Effector memory CD8-positive, alpha-beta T cell (primary cell): ENCODE results near the gene KCTD16.

ENCODE experiments used
- ATAC-seq: fragments of 150-1000 bp; cut with Tn5 transposase; replicated peaks from 2 replicates; pipeline ENCODE4 v1.10.0; 2021; ENCODE audit warnings: mild to moderate bottlenecking, moderate library complexity
- DNase-seq, 3 experiments: peaks; one replicate each; pipeline ENCODE4 v3.0.0; 2021
- H3K27ac Mint-ChIP-seq, 2 donors: one replicate each; pipeline ENCODE4 v1.8.0; 2022; ENCODE audit warnings: mild to moderate bottlenecking in 2 of 2, mixed read lengths in 2 of 2, moderate library complexity in 2 of 2
- H3K27me3 Mint-ChIP-seq, 2 donors: one replicate each; pipeline ENCODE4 v1.8.0; 2022; ENCODE audit warnings: mixed read lengths in 2 of 2
- H3K36me3 Mint-ChIP-seq: one replicate; pipeline ENCODE4 v1.8.0; 2022; ENCODE audit warnings: mild to moderate bottlenecking, moderate library complexity, mixed read lengths; ENCODE audit not compliant: insufficient read depth
- H3K4me1 Mint-ChIP-seq, 2 donors: one replicate each; pipeline ENCODE4 v1.8.0; 2022; ENCODE audit warnings: low read depth in 2 of 2, mixed read lengths in 2 of 2
- H3K4me3 Mint-ChIP-seq, 2 donors: one replicate each; pipeline ENCODE4 v1.8.0; 2022; ENCODE audit warnings: mild to moderate bottlenecking in 2 of 2, mixed read lengths in 2 of 2, moderate library complexity in 2 of 2
- H3K9me3 Mint-ChIP-seq, 2 donors: one replicate each; pipeline ENCODE4 v1.8.0; 2022; ENCODE audit warnings: mixed read lengths in 2 of 2

Gene KCTD16

GRCh38 chr5:144403817-144404420 lies 233.2 kb downstream of the KCTD16 start:
- no peaks in the 10 kb centered on the region for H3K36me3 Mint-ChIP-seq
- ATAC-seq = no peak
- no peak overlapping the region for H3K27ac Mint-ChIP-seq
- H3K27me3 Mint-ChIP-seq = no peaks in the 10 kb centered on the region
- no peak overlapping the region for H3K4me3 Mint-ChIP-seq
- H3K4me1 Mint-ChIP-seq = no peaks in the 10 kb centered on the region
- peaks cover 0 to 5% of the 10 kb centered on the region in 2 donors for H3K9me3 Mint-ChIP-seq
- DNase-seq = no peak

GRCh38 chr5:144404672-144405071 lies 234.0 kb downstream of the KCTD16 start:
- DNase-seq (no peak), ATAC-seq (no peak)
- Mint-ChIP-seq H3K36me3 (no peaks in the 10 kb centered on the region), H3K27me3 (no peaks in the 10 kb centered on the region), H3K9me3 (peaks cover 3 to 5% of the 10 kb centered on the region in 2 donors), H3K4me3 (no peak overlapping the region), H3K4me1 (no peaks in the 10 kb centered on the region), H3K27ac (no peak overlapping the region)

- H3K4me1 Mint-ChIP-seq = no peaks in the 10 kb centered on the region
- ATAC-seq (no peak), DNase-seq (no peak)
- H3K27me3 Mint-ChIP-seq = no peaks in the 10 kb centered on the region
- H3K36me3 Mint-ChIP-seq = no peaks in the 10 kb centered on the region
- no peak overlapping the region for H3K4me3 Mint-ChIP-seq
- H3K27ac Mint-ChIP-seq = no peak overlapping the region
- H3K9me3 Mint-ChIP-seq = peaks cover 5 to 8% of the 10 kb centered on the region in 2 donors
Measured at GRCh38 chr5:144405991-144406390, 235.3 kb downstream of the KCTD16 start.

- Mint-ChIP-seq H3K36me3 (no peaks in the 10 kb centered on the region), H3K27me3 (no peaks in the 10 kb centered on the region), H3K27ac (no peak overlapping the region), H3K9me3 (peaks cover 5 to 8% of the 10 kb centered on the region in 2 donors), H3K4me1 (no peaks in the 10 kb centered on the region), H3K4me3 (no peak overlapping the region)
- DNase-seq = no peak
- no peak for ATAC-seq
Measured at GRCh38 chr5:144406442-144406841, 235.8 kb downstream of the KCTD16 start.

- ATAC-seq (no peak), DNase-seq (no peak)
- H3K27ac Mint-ChIP-seq = no peak overlapping the region
- peaks cover 5 to 17% of the 10 kb centered on the region in 2 donors for H3K9me3 Mint-ChIP-seq
- H3K36me3 Mint-ChIP-seq = no peaks in the 10 kb centered on the region
- no peaks in the 10 kb centered on the region for H3K4me1 Mint-ChIP-seq
- no peaks in the 10 kb centered on the region for H3K27me3 Mint-ChIP-seq
- no peak overlapping the region for H3K4me3 Mint-ChIP-seq
Measured at GRCh38 chr5:144414202-144415029, 243.7 kb downstream of the KCTD16 start.

GRCh38 chr5:144416196-144416595 lies 245.5 kb downstream of the KCTD16 start:
- Mint-ChIP-seq H3K36me3 (no peaks in the 10 kb centered on the region), H3K9me3 (peaks cover 5 to 16% of the 10 kb centered on the region in 2 donors), H3K27me3 (no peaks in the 10 kb centered on the region), H3K4me3 (no peak overlapping the region), H3K4me1 (no peaks in the 10 kb centered on the region), H3K27ac (no peak overlapping the region)
- no peak for DNase-seq
- ATAC-seq = no peak

GRCh38 chr5:144418719-144419118 lies 248.0 kb downstream of the KCTD16 start:
- no peak overlapping the region for H3K4me3 Mint-ChIP-seq
- H3K4me1 Mint-ChIP-seq = no peaks in the 10 kb centered on the region
- DNase-seq (no peak), ATAC-seq (no peak)
- H3K27me3 Mint-ChIP-seq = no peaks in the 10 kb centered on the region
- H3K9me3 Mint-ChIP-seq = peaks cover 2 to 7% of the 10 kb centered on the region in 2 donors
- H3K36me3 Mint-ChIP-seq = no peaks in the 10 kb centered on the region
- H3K27ac Mint-ChIP-seq = no peak overlapping the region

GRCh38 chr5:144421411-144421810 lies 250.7 kb downstream of the KCTD16 start:
- no peak overlapping the region for H3K27ac Mint-ChIP-seq
- no peaks in the 10 kb centered on the region for H3K36me3 Mint-ChIP-seq
- H3K4me1 Mint-ChIP-seq = no peaks in the 10 kb centered on the region
- H3K4me3 Mint-ChIP-seq = no peak overlapping the region
- ATAC-seq (no peak), DNase-seq (no peak)
- no peaks in the 10 kb centered on the region for H3K27me3 Mint-ChIP-seq
- peaks cover 2 to 7% of the 10 kb centered on the region in 2 donors for H3K9me3 Mint-ChIP-seq

GRCh38 chr5:144422018-144422727 lies 251.5 kb downstream of the KCTD16 start:
- Mint-ChIP-seq H3K27me3 (no peaks in the 10 kb centered on the region), H3K4me3 (no peak overlapping the region), H3K9me3 (peaks cover 2 to 7% of the 10 kb centered on the region in 2 donors), H3K4me1 (no peaks in the 10 kb centered on the region), H3K36me3 (no peaks in the 10 kb centered on the region), H3K27ac (no peak overlapping the region)
- DNase-seq (no peak), ATAC-seq (no peak)

GRCh38 chr5:144427866-144428265 lies 257.2 kb downstream of the KCTD16 start:
- H3K9me3 Mint-ChIP-seq = peaks cover 0 to 6% of the 10 kb centered on the region in 2 donors
- H3K4me1 Mint-ChIP-seq = no peaks in the 10 kb centered on the region
- H3K27ac Mint-ChIP-seq = no peak overlapping the region
- no peaks in the 10 kb centered on the region for H3K27me3 Mint-ChIP-seq
- no peak for ATAC-seq
- H3K36me3 Mint-ChIP-seq = no peaks in the 10 kb centered on the region
- H3K4me3 Mint-ChIP-seq = no peak overlapping the region
- DNase-seq = no peak

- Mint-ChIP-seq H3K27me3 (no peaks in the 10 kb centered on the region), H3K4me3 (no peak overlapping the region), H3K36me3 (no peaks in the 10 kb centered on the region), H3K9me3 (peaks cover 0 to 6% of the 10 kb centered on the region in 2 donors), H3K27ac (no peak overlapping the region), H3K4me1 (no peaks in the 10 kb centered on the region)
- DNase-seq (no peak), ATAC-seq (no peak)
Measured at GRCh38 chr5:144428326-144428725, 257.7 kb downstream of the KCTD16 start.

GRCh38 chr5:144429405-144429804 lies 258.7 kb downstream of the KCTD16 start:
- DNase-seq = no peak
- Mint-ChIP-seq H3K4me1 (no peaks in the 10 kb centered on the region), H3K27ac (no peak overlapping the region), H3K36me3 (no peaks in the 10 kb centered on the region), H3K27me3 (no peaks in the 10 kb centered on the region), H3K4me3 (no peak overlapping the region), H3K9me3 (peaks cover 0 to 6% of the 10 kb centered on the region in 2 donors)
- no peak for ATAC-seq

- ATAC-seq = no peak
- no peak overlapping the region for H3K4me3 Mint-ChIP-seq
Measured at GRCh38 chr5:144429905-144430304, 259.2 kb downstream of the KCTD16 start.

More at GRCh38 chr5:144429905-144430304, 259.2 kb downstream of the KCTD16 start:
- Mint-ChIP-seq H3K9me3 (peaks cover 0 to 5% of the 10 kb centered on the region in 2 donors), H3K27me3 (no peaks in the 10 kb centered on the region), H3K36me3 (no peaks in the 10 kb centered on the region), H3K4me1 (no peaks in the 10 kb centered on the region), H3K27ac (no peak overlapping the region)
- DNase-seq = no peak
